Vagina (tissue), 2 donors: Measurements from ENCODE around the gene ADM5. TPM values are rescaled to one million over a fixed set of nuclear protein-coding genes. Genes with fewer than 3 reads are reported as not detected.

Experiments used
- DNase-seq, 2 donors: peaks; one replicate each; pipeline ENCODE4 v3.0.0-alpha.2; 2017; ENCODE audit errors: extremely low spot score in 2 of 2
- H3K27ac ChIP-seq: fragments of 200-600 bp; sonication (generic); one replicate; pipeline ENCODE4 v1.5.1; 2019
- H3K27me3 ChIP-seq: fragments of 200-600 bp; sonication (generic); one replicate; pipeline ENCODE4 v1.5.1; 2019
- H3K36me3 ChIP-seq, 2 donors: fragments of 200-600 bp; sonication (generic); one replicate each; pipeline ENCODE4 v1.5.1; 2017 to 2019
- H3K4me1 ChIP-seq: fragments of 200-600 bp; sonication (generic); one replicate; pipeline ENCODE4 v1.5.1; 2019
- H3K4me3 ChIP-seq, 2 donors: fragments of 200-600 bp; sonication (generic); 1 replicate in 1 of 2; 2 replicates in 1 of 2; pipeline ENCODE4 v1.5.1; 2016 to 2019
- H3K9me3 ChIP-seq: fragments of 200-600 bp; sonication (generic); one replicate; pipeline ENCODE4 v1.5.1; 2019
- CTCF ChIP-seq, 3 experiments: fragments of 450-650 bp in 2 of 3; fragments of 200-600 bp in 1 of 3; sonication (generic) in 1 of 3; IDR thresholded peaks; one replicate each; pipeline ENCODE4 v1.5.1; 2017 to 2019; ENCODE audit warnings: antibody characterized with exemption in 3 of 3, mild to moderate bottlenecking in 2 of 3, moderate library complexity in 2 of 3
- POLR2A ChIP-seq, 2 donors: fragments of 450-650 bp; IDR thresholded peaks; one replicate each; pipeline ENCODE4 v1.6.1; 2017; ENCODE audit warnings: antibody characterized with exemption in 2 of 2, mild to moderate bottlenecking in 2 of 2, moderate library complexity in 2 of 2
- POLR2AphosphoS5 ChIP-seq, 2 donors: sonication (generic); formaldehyde crosslinking; IDR thresholded peaks; one replicate each; pipeline ENCODE4 v1.9.0; 2017; ENCODE audit warnings: antibody characterized with exemption in 2 of 2, mild to moderate bottlenecking in 2 of 2, low read depth in 1 of 2; ENCODE audit not compliant: insufficient read depth in 1 of 2
- intact Hi-C: fragments of 100-400 bp; cut with DNase I; formaldehyde crosslinking; loops from one replicate; pipeline ENCODE4 v1.15.1; 2023
- total RNA-seq: library from RNA; depleted of rRNA; stranded (reverse); fragments of >200 nt; gene quantifications from one replicate; pipeline ENCODE4 v1.2.3, GENCODE V29; 2016

Gene ADM5
- total RNA-seq, 1 donor from 2014 or later, result 2.7 TPM

- TF ChIP-seq POLR2AphosphoS5 (IDR thresholded peaks at IDR 0.05; ENCODE audit: insufficient read depth in 1 of 2, low read depth in 1 of 2) (no peak), POLR2A (IDR thresholded peaks at IDR 0.05) (no peak), CTCF (IDR thresholded peaks at IDR 0.05) (no peak)
- no peaks in the 10 kb centered on the region for H3K27me3 ChIP-seq
- no peak overlapping the region for H3K4me3 ChIP-seq
- peaks cover 28% of the 10 kb centered on the region for H3K4me1 ChIP-seq
- H3K9me3 ChIP-seq, result no peaks in the 10 kb centered on the region
- H3K27ac ChIP-seq, result no peak overlapping the region
- H3K36me3 ChIP-seq, result peaks cover 0 to 5% of the 10 kb centered on the region in 2 donors
- intact Hi-C loops, result loop anchor here (10.0 kb wide), 1 partner anchor 173 kb away; the partner anchor contains the start of gene RPS11
- DNase-seq, result no peak
Observed at GRCh38 chr19:49667473-49667872, 21.9 kb upstream of the ADM5 start.

- Histone ChIP-seq H3K36me3 (no peaks in the 10 kb centered on the region), H3K27me3 (no peaks in the 10 kb centered on the region), H3K4me1 (peaks cover 18% of the 10 kb centered on the region), H3K4me3 (no peak overlapping the region), H3K9me3 (no peaks in the 10 kb centered on the region), H3K27ac (no peak overlapping the region)
- DNase-seq, result no peak
- intact Hi-C loops, result loop anchor here (10.0 kb wide), 1 partner anchor 175 kb away; the partner anchor contains the start of gene RPS11
- TF ChIP-seq POLR2A (IDR thresholded peaks at IDR 0.05), result no peak
- TF ChIP-seq CTCF (IDR thresholded peaks at IDR 0.05), result no peak
- TF ChIP-seq POLR2AphosphoS5 (IDR thresholded peaks at IDR 0.05; ENCODE audit: insufficient read depth in 1 of 2, low read depth in 1 of 2), result no peak
Observed at GRCh38 chr19:49669516-49669915, 19.9 kb upstream of the ADM5 start.

GRCh38 chr19:49672131-49672919 is 17.1 kb upstream of the ADM5 start:
- H3K27me3 ChIP-seq, result no peaks in the 10 kb centered on the region
- no peak overlapping the region for H3K4me3 ChIP-seq
- no peak overlapping the region for H3K27ac ChIP-seq
- H3K4me1 ChIP-seq, result peaks cover 17% of the 10 kb centered on the region
- H3K36me3 ChIP-seq, result no peaks in the 10 kb centered on the region
- no peaks in the 10 kb centered on the region for H3K9me3 ChIP-seq
- intact Hi-C loops, result no loop called here
- DNase-seq, result no peak
- peak; percentile 56 to 84 (median 67) for TF ChIP-seq CTCF (IDR thresholded peaks at IDR 0.05)
- TF ChIP-seq POLR2A (IDR thresholded peaks at IDR 0.05), result no peak
- TF ChIP-seq POLR2AphosphoS5 (IDR thresholded peaks at IDR 0.05; ENCODE audit: insufficient read depth in 1 of 2, low read depth in 1 of 2), result no peak

GRCh38 chr19:49676136-49676783 is 13.1 kb upstream of the ADM5 start:
- TF ChIP-seq POLR2A (IDR thresholded peaks at IDR 0.05) (peak in 1 of 2 donors; percentile 21), CTCF (IDR thresholded peaks at IDR 0.05) (no peak), POLR2AphosphoS5 (IDR thresholded peaks at IDR 0.05; ENCODE audit: insufficient read depth in 1 of 2, low read depth in 1 of 2) (peak in 1 of 2 donors; percentile 55)
- intact Hi-C loops, result no loop called here
- peak in 1 of 2 donors; percentile 96 for DNase-seq
- Histone ChIP-seq H3K4me3 (peak overlapping the region; percentile 32 to 40), H3K27me3 (no peaks in the 10 kb centered on the region), H3K27ac (peak overlapping the region; percentile 95), H3K9me3 (no peaks in the 10 kb centered on the region), H3K4me1 (peaks cover 54% of the 10 kb centered on the region), H3K36me3 (peaks cover 0 to 3% of the 10 kb centered on the region in 2 donors)
